Activated CD8-positive, alpha-beta T cell treated with anti-CD3 and anti-CD28 coated beads for 36 hours (primary cell): ENCODE results near the gene ARHGAP42. TPM values are rescaled to one million over a fixed set of nuclear protein-coding genes. Genes with fewer than 3 reads are reported as not detected.

Experiments
- ATAC-seq: fragments of 200-7000 bp; cut with Tn5 transposase; one replicate; pipeline ENCODE4 v1.10.0; 2021; ENCODE audit warnings: mild to moderate bottlenecking, moderate library complexity
- CTCF ChIA-PET: fragments of 350-600 bp; sonication (Branson Sonifier 250); formaldehyde crosslinking; loops from one replicate; lab custom pipeline; 2021; ENCODE audit warnings: antibody characterized with exemption; lab: Charles Lee
- POLR2A ChIA-PET: fragments of 350-600 bp; sonication (Branson Sonifier 250); formaldehyde crosslinking; loops from one replicate; lab custom pipeline; 2021; ENCODE audit warnings: antibody characterized with exemption; lab: Charles Lee
- DNase-seq: peaks from one replicate; pipeline ENCODE4 v3.0.0-alpha.2; 2020
- H3K27ac Mint-ChIP-seq: one replicate; pipeline ENCODE4 v1.8.0; 2021; ENCODE audit warnings: mild to moderate bottlenecking, mixed read lengths
- H3K27me3 Mint-ChIP-seq: one replicate; pipeline ENCODE4 v1.8.0; 2021; ENCODE audit warnings: mixed read lengths
- H3K36me3 Mint-ChIP-seq: one replicate; pipeline ENCODE4 v1.8.0; 2021; ENCODE audit warnings: low read depth, mixed read lengths
- H3K4me1 Mint-ChIP-seq: one replicate; pipeline ENCODE4 v1.8.0; 2021; ENCODE audit warnings: low read depth, mixed read lengths
- H3K4me3 Mint-ChIP-seq: one replicate; pipeline ENCODE4 v1.8.0; 2021; ENCODE audit warnings: mild to moderate bottlenecking, moderate library complexity, mixed read lengths
- H3K9me3 Mint-ChIP-seq: one replicate; pipeline ENCODE4 v1.8.0; 2021; ENCODE audit warnings: mixed read lengths
- intact Hi-C: fragments of 100-400 bp; cut with micrococcal nuclease; formaldehyde crosslinking; loops from one replicate; pipeline ENCODE4 v1.10.0; 2022
- total RNA-seq, 2 experiments: library from RNA; stranded (reverse); gene quantifications; one replicate each; pipeline ENCODE4 v1.2.3, GENCODE V29; 2021
- TF ChIP-seq, protein P1 (sequence below): fragments of 200-600 bp; IDR thresholded peaks from one replicate; pipeline ENCODE4 v1.8.0; 2022; ENCODE audit warnings: antibody characterized with exemption, mild to moderate bottlenecking

Gene ARHGAP42
- total RNA-seq, 2 experiments from 2014 or later = 0.20 to 0.41 TPM

DNA sequence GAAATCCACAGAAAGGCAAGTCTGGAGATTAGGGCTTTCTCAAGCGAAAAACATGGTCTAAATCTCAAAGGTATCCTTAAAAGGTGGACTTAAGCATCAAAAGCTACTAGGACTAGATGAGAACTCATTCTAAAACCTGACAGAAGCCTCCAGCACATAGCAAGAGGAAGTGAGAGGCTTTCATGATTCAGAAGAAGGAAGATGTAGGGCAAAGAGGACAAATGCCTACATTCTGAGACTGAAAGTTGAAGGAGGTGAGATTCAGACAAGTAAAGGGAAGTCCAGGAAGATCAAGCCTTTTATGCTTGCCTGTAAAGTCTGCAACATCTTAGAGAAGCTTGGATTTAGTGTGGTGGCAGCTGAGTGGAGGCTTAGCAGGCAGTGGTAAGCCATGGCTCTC, 343.6 kb downstream of the ARHGAP42 start:
- Mint-ChIP-seq H3K27ac (no peak overlapping the region), H3K27me3 (no peaks in the 10 kb centered on the region), H3K9me3 (no peaks in the 10 kb centered on the region), H3K4me1 (no peaks in the 10 kb centered on the region), H3K36me3 (no peaks in the 10 kb centered on the region), H3K4me3 (no peak overlapping the region)
- TF ChIP-seq, protein P1, sequence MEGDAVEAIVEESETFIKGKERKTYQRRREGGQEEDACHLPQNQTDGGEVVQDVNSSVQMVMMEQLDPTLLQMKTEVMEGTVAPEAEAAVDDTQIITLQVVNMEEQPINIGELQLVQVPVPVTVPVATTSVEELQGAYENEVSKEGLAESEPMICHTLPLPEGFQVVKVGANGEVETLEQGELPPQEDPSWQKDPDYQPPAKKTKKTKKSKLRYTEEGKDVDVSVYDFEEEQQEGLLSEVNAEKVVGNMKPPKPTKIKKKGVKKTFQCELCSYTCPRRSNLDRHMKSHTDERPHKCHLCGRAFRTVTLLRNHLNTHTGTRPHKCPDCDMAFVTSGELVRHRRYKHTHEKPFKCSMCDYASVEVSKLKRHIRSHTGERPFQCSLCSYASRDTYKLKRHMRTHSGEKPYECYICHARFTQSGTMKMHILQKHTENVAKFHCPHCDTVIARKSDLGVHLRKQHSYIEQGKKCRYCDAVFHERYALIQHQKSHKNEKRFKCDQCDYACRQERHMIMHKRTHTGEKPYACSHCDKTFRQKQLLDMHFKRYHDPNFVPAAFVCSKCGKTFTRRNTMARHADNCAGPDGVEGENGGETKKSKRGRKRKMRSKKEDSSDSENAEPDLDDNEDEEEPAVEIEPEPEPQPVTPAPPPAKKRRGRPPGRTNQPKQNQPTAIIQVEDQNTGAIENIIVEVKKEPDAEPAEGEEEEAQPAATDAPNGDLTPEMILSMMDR = no peak
- no peak for ATAC-seq
- intact Hi-C loops = no loop called here
- no peak for DNase-seq
- CTCF ChIA-PET = no interaction called here
- POLR2A ChIA-PET = no interaction called here

DNA sequence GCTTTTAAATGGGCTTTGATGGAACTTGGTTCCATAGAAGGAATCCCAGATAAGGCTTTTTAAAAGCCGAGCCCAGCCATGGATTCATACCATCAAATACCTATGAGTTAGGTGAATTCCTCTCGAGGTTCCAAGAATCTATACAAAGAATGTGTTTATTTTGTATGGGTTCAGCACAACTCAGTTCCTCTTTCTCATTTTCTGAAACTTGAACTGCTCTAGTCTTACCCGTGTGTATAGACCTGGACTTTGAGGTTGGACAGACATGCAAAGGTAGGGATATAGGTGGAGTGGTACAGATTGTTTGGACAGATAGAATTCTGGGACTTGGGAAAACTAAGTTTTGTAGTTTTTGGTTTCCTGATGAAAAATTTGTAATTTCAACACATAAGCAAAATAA, 344.6 kb downstream of the ARHGAP42 start:
- no peak for ATAC-seq
- Mint-ChIP-seq H3K27me3 (no peaks in the 10 kb centered on the region), H3K36me3 (no peaks in the 10 kb centered on the region), H3K9me3 (no peaks in the 10 kb centered on the region), H3K4me3 (no peak overlapping the region), H3K4me1 (no peaks in the 10 kb centered on the region), H3K27ac (no peak overlapping the region)
- intact Hi-C loops = no loop called here
- POLR2A ChIA-PET = no interaction called here
- CTCF ChIA-PET = no interaction called here
- TF ChIP-seq, protein P1 = no peak
- DNase-seq = no peak

DNA sequence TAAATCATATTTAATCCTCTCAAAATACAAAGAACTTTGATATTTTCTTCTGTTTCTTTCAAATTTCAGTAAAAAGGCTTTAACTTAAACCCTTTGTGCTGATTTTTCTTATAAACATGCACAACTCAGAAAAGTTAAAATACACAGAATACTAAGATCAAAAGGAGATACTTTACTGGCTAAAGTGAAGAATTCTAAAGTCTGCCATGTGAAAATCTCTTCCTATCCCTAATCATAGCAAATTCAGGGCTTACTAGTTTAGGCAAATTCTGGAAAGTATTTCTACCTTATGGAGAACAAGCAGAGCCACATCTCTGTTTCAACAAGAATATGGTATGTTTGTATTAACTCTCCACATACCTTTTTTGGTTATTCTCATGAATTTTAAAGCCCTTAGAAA, 345.9 kb downstream of the ARHGAP42 start:
- no peaks in the 10 kb centered on the region for H3K27me3 Mint-ChIP-seq
- POLR2A ChIA-PET = no interaction called here
- no peak overlapping the region for H3K4me3 Mint-ChIP-seq
- no peaks in the 10 kb centered on the region for H3K9me3 Mint-ChIP-seq
- H3K36me3 Mint-ChIP-seq = no peaks in the 10 kb centered on the region
- CTCF ChIA-PET = no interaction called here
- no peak overlapping the region for H3K27ac Mint-ChIP-seq
- H3K4me1 Mint-ChIP-seq = no peaks in the 10 kb centered on the region
- ATAC-seq (no peak), DNase-seq (no peak)
- TF ChIP-seq, protein P1 = no peak
- intact Hi-C loops = no loop called here

DNA sequence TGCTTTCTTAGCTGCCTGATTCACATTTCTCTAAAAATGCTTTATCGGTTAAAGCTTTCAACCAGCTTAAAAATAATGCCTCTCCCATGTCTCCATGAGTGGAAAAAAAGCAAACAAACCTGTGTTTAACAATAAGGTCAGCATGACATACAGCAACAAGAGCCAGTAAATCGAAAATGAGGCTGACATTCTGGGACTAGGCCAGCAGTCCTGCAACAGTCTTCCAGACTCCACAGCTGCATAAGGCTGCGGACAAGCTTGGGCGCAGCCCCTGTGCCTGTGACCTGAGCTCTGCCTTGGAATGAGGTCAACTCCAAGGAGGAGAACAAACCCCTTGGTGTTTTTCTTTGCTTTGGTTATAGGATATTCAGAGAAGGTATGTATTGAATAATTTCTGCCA, 347.0 kb downstream of the ARHGAP42 start:
- Mint-ChIP-seq H3K9me3 (no peaks in the 10 kb centered on the region), H3K27me3 (no peaks in the 10 kb centered on the region), H3K36me3 (no peaks in the 10 kb centered on the region), H3K4me3 (no peak overlapping the region), H3K4me1 (no peaks in the 10 kb centered on the region), H3K27ac (no peak overlapping the region)
- POLR2A ChIA-PET = no interaction called here
- TF ChIP-seq, protein P1 = no peak
- ATAC-seq (no peak), DNase-seq (no peak)
- CTCF ChIA-PET = no interaction called here
- intact Hi-C loops = no loop called here

DNA sequence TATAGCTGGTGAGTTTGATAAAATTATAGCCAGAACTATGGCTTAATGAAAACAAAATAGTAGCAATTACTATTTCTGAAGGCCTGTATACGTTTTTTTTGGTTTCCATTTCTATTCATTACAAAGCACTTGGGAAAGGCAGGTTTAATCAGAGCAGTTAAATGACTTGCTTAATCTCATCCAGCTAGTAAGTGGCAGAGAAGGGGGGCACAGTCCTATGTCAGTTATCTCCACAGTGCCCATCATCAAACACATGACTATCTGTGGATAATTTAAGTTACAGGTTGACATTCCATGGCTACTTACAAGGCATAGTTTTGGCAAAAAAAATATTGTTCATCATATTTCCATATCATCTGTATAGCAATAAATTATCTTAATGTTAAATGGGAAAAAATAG, 348.8 kb downstream of the ARHGAP42 start:
- TF ChIP-seq, protein P1 = no peak
- no peaks in the 10 kb centered on the region for H3K27me3 Mint-ChIP-seq
- intact Hi-C loops = no loop called here
- H3K9me3 Mint-ChIP-seq = peaks cover 4% of the 10 kb centered on the region
- ChIA-PET POLR2A (no interaction called here), CTCF (no interaction called here)
- H3K36me3 Mint-ChIP-seq = no peaks in the 10 kb centered on the region
- H3K4me3 Mint-ChIP-seq = no peak overlapping the region
- DNase-seq (no peak), ATAC-seq (no peak)
- H3K4me1 Mint-ChIP-seq = no peaks in the 10 kb centered on the region
- H3K27ac Mint-ChIP-seq = no peak overlapping the region
